ENCODE results near the gene MEX3C. TPM values are rescaled to one million over a fixed set of nuclear protein-coding genes. Genes with fewer than 3 reads are reported as not detected.

MEX3C gene
- total and polyA plus RNA-seq, 12 donors: 7.0 to 38.9 (median 29.6) TPM

GRCh38 chr18:51171223-51171622, 26.3 kb downstream of the MEX3C start:
- peaks cover 0 to 10% of the 10 kb centered on the region in 2 donors for H3K36me3 ChIP-seq (replicated peaks in 1 of 2)
- H3K4me3 ChIP-seq: no peak overlapping the region
- no peak for TF ChIP-seq POLR2A (IDR thresholded peaks at IDR 0.05)
- no peak for TF ChIP-seq CTCF (IDR thresholded peaks at IDR 0.05)
- H3K4me1 ChIP-seq (replicated peaks in 1 of 2): no peaks in the 10 kb centered on the region
- H3K9me3 ChIP-seq (replicated peaks in 1 of 3): no peaks in the 10 kb centered on the region
- no peaks in the 10 kb centered on the region for H3K27me3 ChIP-seq
- DNase-seq: no peak
- intact Hi-C loops (cut with DNase I): no loop called here
- 95 to 96% (median 95%) methylated on average over 3 of the region's 3 CpGs for WGBS, 4 donors
- no peak overlapping the region for H3K27ac ChIP-seq

GRCh38 chr18:51170664-51171063, 26.8 kb downstream of the MEX3C start:
- Histone ChIP-seq H3K27ac (no peak overlapping the region), H3K27me3 (no peaks in the 10 kb centered on the region), H3K4me3 (no peak overlapping the region), H3K36me3 (replicated peaks in 1 of 2) (peaks cover 0 to 4% of the 10 kb centered on the region in 2 donors), H3K9me3 (replicated peaks in 1 of 3) (no peaks in the 10 kb centered on the region), H3K4me1 (replicated peaks in 1 of 2) (no peaks in the 10 kb centered on the region)
- 86 to 95% (median 92%) methylated on average over 3 of the region's 3 CpGs for WGBS, 4 donors
- no peak for DNase-seq
- no peak for TF ChIP-seq POLR2A (IDR thresholded peaks at IDR 0.05)
- TF ChIP-seq CTCF (IDR thresholded peaks at IDR 0.05): no peak
- intact Hi-C loops (cut with DNase I): no loop called here

DNA sequence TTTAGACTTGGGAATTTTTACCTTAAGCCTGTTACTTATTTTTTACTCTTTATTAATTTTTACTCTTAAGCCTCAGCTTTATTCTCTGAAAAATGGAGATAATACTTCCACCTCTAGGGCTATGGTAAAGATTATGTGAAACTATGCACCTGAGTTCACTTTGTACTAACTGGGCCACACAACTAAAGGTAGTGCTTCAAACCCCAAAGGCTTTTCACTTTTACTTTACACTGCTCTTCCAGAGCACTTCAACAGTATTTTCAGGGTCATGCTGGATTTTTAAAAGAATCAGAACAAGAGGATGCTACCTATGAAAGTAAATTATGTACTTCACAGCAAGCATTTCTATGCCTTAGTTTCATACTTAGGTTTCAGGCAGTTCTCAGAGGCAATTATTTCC, 27.8 kb downstream of the MEX3C start:
- TF ChIP-seq CTCF (IDR thresholded peaks at IDR 0.05): no peak
- TF ChIP-seq POLR2A (IDR thresholded peaks at IDR 0.05): no peak
- Histone ChIP-seq H3K4me1 (replicated peaks in 1 of 2) (no peaks in the 10 kb centered on the region), H3K4me3 (no peak overlapping the region), H3K27ac (no peak overlapping the region), H3K9me3 (replicated peaks in 1 of 3) (no peaks in the 10 kb centered on the region), H3K27me3 (no peaks in the 10 kb centered on the region), H3K36me3 (replicated peaks in 1 of 2) (no peaks in the 10 kb centered on the region)
- no peak for DNase-seq
- intact Hi-C loops (cut with DNase I): no loop called here

DNA sequence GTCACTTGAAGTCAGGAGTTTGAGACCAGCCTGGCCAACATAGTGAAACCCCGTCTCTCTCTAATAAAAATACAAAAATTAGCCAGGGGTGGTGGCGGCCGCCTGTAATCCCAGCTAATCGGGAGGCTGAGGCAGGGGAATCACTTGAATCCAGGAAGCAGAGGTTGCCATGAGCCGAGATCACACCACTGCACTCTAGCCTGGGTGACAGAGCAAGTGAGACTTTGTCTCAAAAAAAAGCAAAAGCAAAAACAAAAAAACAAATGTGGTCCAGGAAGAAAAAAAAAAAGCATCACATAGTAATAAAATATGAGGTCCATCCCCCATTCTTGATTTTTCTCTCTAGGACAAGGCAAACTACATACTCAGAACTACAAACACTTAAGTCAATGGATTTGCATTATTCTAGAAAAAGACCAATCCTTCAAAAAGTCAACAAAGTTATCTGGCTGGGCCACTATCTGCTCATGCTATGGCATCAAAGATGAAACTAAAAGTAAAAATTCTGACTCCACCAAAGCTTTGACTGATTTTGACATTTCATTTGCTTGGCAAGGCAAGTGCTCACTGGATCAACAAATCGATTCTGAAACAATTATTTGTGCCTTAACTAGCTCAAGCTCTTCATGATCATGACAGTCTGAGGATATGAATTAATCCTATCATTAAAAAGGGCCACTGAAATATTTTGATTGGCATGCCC, 28.4 kb downstream of the MEX3C start:
- Histone ChIP-seq H3K27ac (no peak overlapping the region), H3K4me1 (replicated peaks in 1 of 2) (no peaks in the 10 kb centered on the region), H3K27me3 (no peaks in the 10 kb centered on the region), H3K9me3 (replicated peaks in 1 of 3) (no peaks in the 10 kb centered on the region), H3K36me3 (replicated peaks in 1 of 2) (no peaks in the 10 kb centered on the region), H3K4me3 (no peak overlapping the region)
- TF ChIP-seq CTCF (IDR thresholded peaks at IDR 0.05) (no peak), POLR2A (IDR thresholded peaks at IDR 0.05) (no peak)
- DNase-seq: no peak
- intact Hi-C loops (cut with DNase I): no loop called here
- WGBS, 4 donors: 86 to 97% (median 93%) methylated on average over 6 of the region's 6 CpGs

All from adrenal gland (tissue), 12 donors.